ENCODE measurements around the gene URAD. TPM values are rescaled to one million over a fixed set of nuclear protein-coding genes. Genes with fewer than 3 reads are reported as not detected.

Gene URAD
- total RNA-seq, 4 donors from 2014 or later, result not detected

DNA sequence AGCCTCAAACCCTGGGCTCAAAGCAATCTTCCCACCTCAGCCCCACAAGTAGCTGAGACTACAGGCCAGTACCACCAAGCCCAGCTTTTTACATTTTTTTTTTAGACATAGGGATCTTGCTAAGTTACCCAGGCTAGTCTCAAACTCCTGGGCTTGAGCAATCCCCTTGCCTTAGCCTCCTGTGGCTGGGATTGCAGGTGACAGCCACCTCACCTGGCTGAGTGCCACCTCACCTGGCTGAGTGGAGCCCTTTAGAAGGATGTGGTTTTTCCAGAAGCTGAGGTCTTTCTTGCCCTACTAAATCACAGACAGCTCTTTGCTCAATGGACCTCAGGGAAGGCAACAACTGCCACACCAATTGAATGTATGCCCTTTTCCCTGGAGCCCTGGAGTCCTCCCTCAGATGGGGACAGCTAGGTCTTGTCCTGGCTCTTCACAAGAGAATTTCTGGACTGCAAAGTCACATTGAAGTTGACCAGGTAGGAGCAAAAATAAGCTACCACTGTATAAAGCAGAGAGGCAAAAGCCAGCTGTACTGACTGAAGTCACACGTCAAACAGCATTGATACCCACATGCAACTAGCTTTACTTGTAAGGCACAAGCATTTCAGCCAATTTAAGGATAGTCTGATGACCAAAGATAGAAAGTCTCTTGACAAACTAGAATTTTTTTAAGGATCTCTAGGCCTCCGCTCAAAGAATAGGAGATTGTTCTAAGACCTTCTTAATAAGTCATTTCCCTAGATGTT is 54.7 kb downstream of the URAD start:
- intact Hi-C loops (cut with DNase I), result no loop called here
- no peaks in the 10 kb centered on the region for H3K36me3 ChIP-seq
- 76% methylated on average over 2 of the region's 2 CpGs for WGBS
- TF ChIP-seq POLR2A (IDR thresholded peaks at IDR 0.05; ENCODE audit: low read depth) (no peak), POLR2AphosphoS5 (IDR thresholded peaks at IDR 0.05) (no peak), EP300 (IDR thresholded peaks at IDR 0.05) (no peak)
- TF ChIP-seq, protein P1, sequence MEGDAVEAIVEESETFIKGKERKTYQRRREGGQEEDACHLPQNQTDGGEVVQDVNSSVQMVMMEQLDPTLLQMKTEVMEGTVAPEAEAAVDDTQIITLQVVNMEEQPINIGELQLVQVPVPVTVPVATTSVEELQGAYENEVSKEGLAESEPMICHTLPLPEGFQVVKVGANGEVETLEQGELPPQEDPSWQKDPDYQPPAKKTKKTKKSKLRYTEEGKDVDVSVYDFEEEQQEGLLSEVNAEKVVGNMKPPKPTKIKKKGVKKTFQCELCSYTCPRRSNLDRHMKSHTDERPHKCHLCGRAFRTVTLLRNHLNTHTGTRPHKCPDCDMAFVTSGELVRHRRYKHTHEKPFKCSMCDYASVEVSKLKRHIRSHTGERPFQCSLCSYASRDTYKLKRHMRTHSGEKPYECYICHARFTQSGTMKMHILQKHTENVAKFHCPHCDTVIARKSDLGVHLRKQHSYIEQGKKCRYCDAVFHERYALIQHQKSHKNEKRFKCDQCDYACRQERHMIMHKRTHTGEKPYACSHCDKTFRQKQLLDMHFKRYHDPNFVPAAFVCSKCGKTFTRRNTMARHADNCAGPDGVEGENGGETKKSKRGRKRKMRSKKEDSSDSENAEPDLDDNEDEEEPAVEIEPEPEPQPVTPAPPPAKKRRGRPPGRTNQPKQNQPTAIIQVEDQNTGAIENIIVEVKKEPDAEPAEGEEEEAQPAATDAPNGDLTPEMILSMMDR (IDR thresholded peaks at IDR 0.05), result no peak
- H3K9me3 ChIP-seq, result no peaks in the 10 kb centered on the region
- H3K4me1 ChIP-seq, result peaks cover 0 to 6% (median 2%) of the 10 kb centered on the region in 4 donors
- no peak overlapping the region for H3K27ac ChIP-seq (replicated peaks in 1 of 4)
- DNase-seq (ENCODE audit: extremely low spot score), result no peak
- peaks cover 0 to 51% (median 10%) of the 10 kb centered on the region in 4 donors for H3K27me3 ChIP-seq
- no peak overlapping the region for H3K4me3 ChIP-seq

DNA sequence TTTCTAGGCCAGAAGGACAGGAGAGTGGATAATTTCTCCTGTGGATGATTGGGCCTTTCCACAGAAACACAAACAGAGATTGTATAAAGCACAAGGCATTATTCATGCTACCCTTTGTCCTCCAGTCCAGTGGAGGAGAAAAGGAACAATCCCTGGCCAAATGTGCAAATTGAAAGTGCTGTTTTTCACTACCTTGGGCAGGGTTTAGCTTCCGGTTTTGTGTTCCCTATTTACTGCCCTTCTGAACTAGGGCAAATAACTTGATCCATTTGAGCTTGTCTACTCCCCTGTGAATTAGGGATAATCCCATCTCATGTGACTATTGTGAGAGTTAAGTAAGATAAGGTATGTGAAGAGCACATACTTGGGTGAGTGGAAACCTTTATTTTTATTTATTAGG is 55.4 kb downstream of the URAD start:
- WGBS, result 81% methylated on average over 1 of the region's 1 CpG

DNA sequence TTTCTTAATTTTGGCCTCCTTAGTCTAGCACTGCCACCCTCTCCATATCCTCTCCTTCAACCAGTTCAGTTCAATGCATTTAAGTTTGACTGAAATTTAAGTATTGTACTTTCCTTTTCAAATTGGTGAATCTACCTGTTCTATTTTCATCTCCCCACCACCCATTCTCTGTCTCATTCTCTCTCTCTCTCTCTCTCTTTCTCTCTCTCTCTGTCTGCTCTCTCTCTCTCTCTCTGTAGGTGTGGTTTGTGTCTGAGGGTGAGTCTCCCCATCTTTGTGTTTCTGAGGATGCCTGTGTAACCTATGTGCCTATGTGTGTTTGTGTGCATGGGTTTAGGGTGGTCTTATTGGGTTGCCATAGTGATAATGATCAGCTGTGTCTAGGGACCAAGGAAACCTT is 58.6 kb downstream of the URAD start:
- Histone ChIP-seq H3K27me3 (peaks cover 0 to 90% (median 45%) of the 10 kb centered on the region in 4 donors), H3K9me3 (no peaks in the 10 kb centered on the region), H3K4me1 (peaks cover 0 to 32% (median 15%) of the 10 kb centered on the region in 4 donors), H3K36me3 (no peaks in the 10 kb centered on the region), H3K27ac (replicated peaks in 1 of 4) (no peak overlapping the region), H3K4me3 (no peak overlapping the region)
- TF ChIP-seq POLR2AphosphoS5 (IDR thresholded peaks at IDR 0.05) (no peak), EP300 (IDR thresholded peaks at IDR 0.05) (no peak), POLR2A (IDR thresholded peaks at IDR 0.05; ENCODE audit: low read depth) (no peak)
- TF ChIP-seq, protein P1 (IDR thresholded peaks at IDR 0.05), result no peak
- intact Hi-C loops (cut with DNase I), result no loop called here
- no peak for DNase-seq (ENCODE audit: extremely low spot score)

More for the DNA sequence above, 55.4 kb downstream of the URAD start:
- no peak for DNase-seq (ENCODE audit: extremely low spot score)
- peaks cover 0 to 12% (median 5%) of the 10 kb centered on the region in 4 donors for H3K4me1 ChIP-seq
- H3K27me3 ChIP-seq, result peaks cover 0 to 57% (median 16%) of the 10 kb centered on the region in 4 donors
- intact Hi-C loops (cut with DNase I), result no loop called here
- H3K36me3 ChIP-seq, result no peaks in the 10 kb centered on the region
- H3K27ac ChIP-seq (replicated peaks in 1 of 4), result no peak overlapping the region
- H3K9me3 ChIP-seq, result no peaks in the 10 kb centered on the region
- TF ChIP-seq, protein P1 (IDR thresholded peaks at IDR 0.05), result no peak
- TF ChIP-seq POLR2A (IDR thresholded peaks at IDR 0.05; ENCODE audit: low read depth), result no peak
- no peak overlapping the region for H3K4me3 ChIP-seq

DNA sequence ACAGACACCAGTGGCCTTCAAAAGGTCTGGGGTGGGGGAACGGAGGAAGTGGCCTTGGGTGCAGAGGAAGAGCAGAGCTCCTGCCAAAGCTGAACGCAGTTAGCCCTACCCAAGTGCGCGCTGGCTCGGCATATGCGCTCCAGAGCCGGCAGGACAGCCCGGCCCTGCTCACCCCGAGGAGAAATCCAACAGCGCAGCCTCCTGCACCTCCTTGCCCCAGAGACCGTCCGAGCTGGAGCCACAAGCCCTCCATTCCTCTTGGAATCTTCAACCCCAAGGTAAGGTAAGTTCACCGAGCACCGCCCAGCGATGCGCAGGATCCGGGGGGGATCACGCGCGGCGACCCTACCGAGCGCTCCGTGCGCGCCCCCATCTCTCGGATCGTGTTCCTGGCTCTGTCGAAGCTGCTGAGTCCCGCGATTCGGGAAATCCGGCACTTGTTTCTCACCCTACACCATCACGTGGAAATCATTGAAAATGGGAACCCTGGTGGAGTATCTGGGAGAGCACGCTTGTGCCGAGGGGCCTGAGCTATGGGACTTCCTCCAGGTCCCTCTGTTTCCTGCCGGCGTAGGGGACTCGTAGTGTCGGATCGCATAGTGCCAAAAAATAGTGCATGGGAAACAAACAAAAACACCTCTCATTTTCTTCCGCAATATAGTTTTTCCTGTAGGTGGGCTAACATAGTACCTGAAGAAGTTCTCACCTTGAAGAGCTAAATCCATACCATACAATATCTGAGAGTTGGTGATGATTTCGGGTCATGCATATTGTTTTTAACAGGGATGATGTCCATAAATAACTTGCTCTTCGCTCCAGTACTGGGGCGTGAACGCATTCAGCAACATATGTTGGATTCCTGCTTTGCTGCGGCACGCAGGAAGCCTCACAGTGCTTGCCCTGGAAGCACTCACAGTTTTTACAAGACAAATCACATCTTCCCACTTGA is 59.4 kb downstream of the URAD start:
- 6% methylated on average over 24 of the region's 48 CpGs for WGBS
- Histone ChIP-seq H3K4me1 (peaks cover 0 to 40% (median 19%) of the 10 kb centered on the region in 4 donors), H3K9me3 (no peaks in the 10 kb centered on the region), H3K27me3 (peaks cover under 1 to 98% (median 52%) of the 10 kb centered on the region in 4 donors), H3K36me3 (no peaks in the 10 kb centered on the region), H3K4me3 (no peak overlapping the region), H3K27ac (replicated peaks in 1 of 4) (no peak overlapping the region)
- no peak for TF ChIP-seq POLR2A (IDR thresholded peaks at IDR 0.05; ENCODE audit: low read depth)
- intact Hi-C loops (cut with DNase I), result no loop called here
- DNase-seq (ENCODE audit: extremely low spot score), result no peak

DNA sequence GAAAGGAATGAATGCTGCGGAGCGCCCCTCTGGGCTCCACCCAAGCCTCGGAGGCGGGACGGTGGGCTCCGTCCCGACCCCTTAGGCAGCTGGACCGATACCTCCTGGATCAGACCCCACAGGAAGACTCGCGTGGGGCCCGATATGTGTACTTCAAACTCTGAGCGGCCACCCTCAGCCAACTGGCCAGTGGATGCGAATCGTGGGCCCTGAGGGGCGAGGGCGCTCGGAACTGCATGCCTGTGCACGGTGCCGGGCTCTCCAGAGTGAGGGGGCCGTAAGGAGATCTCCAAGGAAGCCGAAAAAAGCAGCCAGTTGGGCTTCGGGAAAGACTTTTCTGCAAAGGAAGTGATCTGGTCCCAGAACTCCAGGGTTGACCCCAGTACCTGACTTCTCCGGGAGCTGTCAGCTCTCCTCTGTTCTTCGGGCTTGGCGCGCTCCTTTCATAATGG is 60.1 kb downstream of the URAD start:
- TF ChIP-seq POLR2AphosphoS5 (IDR thresholded peaks at IDR 0.05) (no peak), POLR2A (IDR thresholded peaks at IDR 0.05; ENCODE audit: low read depth) (no peak), EP300 (IDR thresholded peaks at IDR 0.05) (no peak)
- TF ChIP-seq, protein P1 (IDR thresholded peaks at IDR 0.05), result no peak
- no peaks in the 10 kb centered on the region for H3K9me3 ChIP-seq
- H3K36me3 ChIP-seq, result no peaks in the 10 kb centered on the region
- intact Hi-C loops (cut with DNase I), result no loop called here
- peaks cover 4 to 98% (median 55%) of the 10 kb centered on the region in 4 donors for H3K27me3 ChIP-seq
- H3K4me3 ChIP-seq, result no peak overlapping the region
- peaks cover 0 to 44% (median 22%) of the 10 kb centered on the region in 4 donors for H3K4me1 ChIP-seq
- H3K27ac ChIP-seq (replicated peaks in 1 of 4), result no peak overlapping the region
- WGBS, result 8% methylated on average over 12 of the region's 26 CpGs
- DNase-seq (ENCODE audit: extremely low spot score), result no peak
